Skeletal muscle satellite cell (primary cell): ENCODE data around the gene COL13A1.

ENCODE experiments used
- H3K27me3 ChIP-seq: 2 replicates; pipeline ENCODE4 v1.7.0; 2013; ENCODE audit warnings: low read length; ENCODE audit not compliant: control insufficient read depth, insufficient read depth
- H3K36me3 ChIP-seq: 2 replicates; pipeline ENCODE4 v1.7.0; 2013; ENCODE audit warnings: mild to moderate bottlenecking, control low read depth, low read length; ENCODE audit not compliant: insufficient read depth
- H3K4me1 ChIP-seq: 2 replicates; pipeline ENCODE4 v1.7.0; 2013; ENCODE audit warnings: low read length; ENCODE audit not compliant: control insufficient read depth, insufficient read depth
- H3K4me2 ChIP-seq: 2 replicates; pipeline ENCODE4 v1.7.0; 2013; ENCODE audit warnings: mild to moderate bottlenecking, low read length
- H3K4me3 ChIP-seq: 2 replicates; pipeline ENCODE4 v1.7.0; 2013; ENCODE audit warnings: low read length
- H3K9ac ChIP-seq: 2 replicates; pipeline ENCODE4 v1.7.0; 2013; ENCODE audit warnings: mild to moderate bottlenecking, low read depth, low read length, moderate library complexity
- H3K9me3 ChIP-seq: replicated peaks from 2 replicates; pipeline ENCODE4 v1.7.0; 2013; ENCODE audit warnings: mild to moderate bottlenecking, control low read depth, low read length

Gene COL13A1

GRCh38 chr10:69919250-69919649, 117.5 kb downstream of the COL13A1 start:
- H3K4me3 ChIP-seq: no peak overlapping the region
- H3K9me3 ChIP-seq: no peaks in the 10 kb centered on the region
- no peak overlapping the region for H3K4me2 ChIP-seq
- no peak overlapping the region for H3K9ac ChIP-seq
- peaks cover 5% of the 10 kb centered on the region for H3K27me3 ChIP-seq
- H3K36me3 ChIP-seq: no peaks in the 10 kb centered on the region
- no peaks in the 10 kb centered on the region for H3K4me1 ChIP-seq

GRCh38 chr10:69925111-69925510, 123.4 kb downstream of the COL13A1 start:
- Histone ChIP-seq H3K4me2 (no peak overlapping the region), H3K27me3 (no peaks in the 10 kb centered on the region), H3K9me3 (no peaks in the 10 kb centered on the region), H3K4me3 (no peak overlapping the region), H3K4me1 (no peaks in the 10 kb centered on the region), H3K36me3 (no peaks in the 10 kb centered on the region), H3K9ac (no peak overlapping the region)

GRCh38 chr10:69928339-69928738, 126.6 kb downstream of the COL13A1 start:
- H3K4me2 ChIP-seq: no peak overlapping the region
- no peak overlapping the region for H3K4me3 ChIP-seq
- no peaks in the 10 kb centered on the region for H3K27me3 ChIP-seq
- H3K4me1 ChIP-seq: no peaks in the 10 kb centered on the region
- H3K36me3 ChIP-seq: no peaks in the 10 kb centered on the region
- no peak overlapping the region for H3K9ac ChIP-seq
- H3K9me3 ChIP-seq: no peaks in the 10 kb centered on the region

DNA sequence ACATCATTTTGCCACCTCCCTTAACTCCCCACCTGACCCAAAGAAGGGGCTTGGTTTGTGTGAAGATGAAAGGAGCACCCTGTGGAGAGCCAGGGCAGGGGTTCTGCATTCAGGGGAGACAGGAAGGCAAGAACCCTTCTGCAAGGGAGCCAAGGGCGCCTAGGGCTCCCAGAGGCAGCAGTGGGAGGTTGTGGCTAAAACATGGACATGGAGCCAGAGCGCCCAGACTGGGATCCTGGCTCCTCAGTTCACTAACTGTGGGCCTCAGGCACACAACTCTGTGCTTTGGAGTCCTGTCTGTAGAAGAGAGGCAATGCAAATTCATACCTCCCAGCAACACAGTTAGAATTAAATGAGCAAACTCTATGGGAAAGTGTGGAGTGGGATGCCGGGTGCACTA, 127.9 kb downstream of the COL13A1 start:
- Histone ChIP-seq H3K4me2 (no peak overlapping the region), H3K27me3 (no peaks in the 10 kb centered on the region), H3K4me3 (no peak overlapping the region), H3K4me1 (no peaks in the 10 kb centered on the region), H3K36me3 (no peaks in the 10 kb centered on the region), H3K9me3 (no peaks in the 10 kb centered on the region), H3K9ac (no peak overlapping the region)

- H3K4me2 ChIP-seq: no peak overlapping the region
- no peaks in the 10 kb centered on the region for H3K36me3 ChIP-seq
- H3K27me3 ChIP-seq: no peaks in the 10 kb centered on the region
- H3K9ac ChIP-seq: no peak overlapping the region
- no peaks in the 10 kb centered on the region for H3K4me1 ChIP-seq
- no peaks in the 10 kb centered on the region for H3K9me3 ChIP-seq
- H3K4me3 ChIP-seq: no peak overlapping the region
Observed at GRCh38 chr10:69934768-69935167, 133.1 kb downstream of the COL13A1 start.

GRCh38 chr10:69936091-69936490, 134.4 kb downstream of the COL13A1 start:
- H3K4me2 ChIP-seq: no peak overlapping the region
- no peak overlapping the region for H3K4me3 ChIP-seq
- no peaks in the 10 kb centered on the region for H3K27me3 ChIP-seq
- no peaks in the 10 kb centered on the region for H3K36me3 ChIP-seq
- no peak overlapping the region for H3K9ac ChIP-seq
- H3K9me3 ChIP-seq: no peaks in the 10 kb centered on the region
- no peaks in the 10 kb centered on the region for H3K4me1 ChIP-seq

- no peaks in the 10 kb centered on the region for H3K9me3 ChIP-seq
- H3K4me1 ChIP-seq: no peaks in the 10 kb centered on the region
- H3K4me2 ChIP-seq: no peak overlapping the region
- no peak overlapping the region for H3K4me3 ChIP-seq
- no peak overlapping the region for H3K9ac ChIP-seq
- H3K27me3 ChIP-seq: no peaks in the 10 kb centered on the region
- no peaks in the 10 kb centered on the region for H3K36me3 ChIP-seq
Observed at GRCh38 chr10:69938541-69938991, 136.9 kb downstream of the COL13A1 start.

DNA sequence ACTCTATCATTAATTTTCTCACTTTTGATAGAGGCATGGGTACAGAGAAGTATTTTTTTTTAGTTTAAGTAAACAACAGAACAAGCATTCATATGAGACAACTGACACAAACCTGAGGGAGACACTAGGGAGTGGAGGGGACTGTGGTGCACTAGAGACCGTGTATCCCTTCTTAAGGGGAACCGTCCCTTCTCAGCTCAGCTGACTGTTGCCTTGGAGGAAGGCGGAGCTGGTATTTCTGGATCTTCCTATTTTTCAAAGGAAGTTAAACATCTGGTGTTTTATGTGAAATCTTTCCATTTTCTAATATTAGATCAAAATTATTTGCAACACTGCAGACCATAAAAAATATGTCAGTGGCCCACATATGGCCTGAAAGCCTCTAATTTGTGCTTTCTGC, 137.4 kb downstream of the COL13A1 start:
- H3K9me3 ChIP-seq: no peaks in the 10 kb centered on the region
- no peak overlapping the region for H3K4me2 ChIP-seq
- H3K4me3 ChIP-seq: no peak overlapping the region
- no peak overlapping the region for H3K9ac ChIP-seq
- H3K4me1 ChIP-seq: no peaks in the 10 kb centered on the region
- no peaks in the 10 kb centered on the region for H3K36me3 ChIP-seq
- no peaks in the 10 kb centered on the region for H3K27me3 ChIP-seq

GRCh38 chr10:69939481-69939880, 137.8 kb downstream of the COL13A1 start:
- no peaks in the 10 kb centered on the region for H3K36me3 ChIP-seq
- H3K9me3 ChIP-seq: no peaks in the 10 kb centered on the region
- H3K4me2 ChIP-seq: no peak overlapping the region
- no peaks in the 10 kb centered on the region for H3K27me3 ChIP-seq
- no peak overlapping the region for H3K9ac ChIP-seq
- no peak overlapping the region for H3K4me3 ChIP-seq
- H3K4me1 ChIP-seq: no peaks in the 10 kb centered on the region

GRCh38 chr10:69941730-69942129, 140.0 kb downstream of the COL13A1 start:
- no peak overlapping the region for H3K4me2 ChIP-seq
- no peaks in the 10 kb centered on the region for H3K36me3 ChIP-seq
- H3K4me1 ChIP-seq: no peaks in the 10 kb centered on the region
- H3K4me3 ChIP-seq: no peak overlapping the region
- H3K9ac ChIP-seq: no peak overlapping the region
- no peaks in the 10 kb centered on the region for H3K9me3 ChIP-seq
- H3K27me3 ChIP-seq: no peaks in the 10 kb centered on the region

GRCh38 chr10:69943292-69943820, 141.7 kb downstream of the COL13A1 start:
- Histone ChIP-seq H3K4me2 (no peak overlapping the region), H3K4me1 (no peaks in the 10 kb centered on the region), H3K4me3 (no peak overlapping the region), H3K9ac (no peak overlapping the region), H3K9me3 (no peaks in the 10 kb centered on the region), H3K27me3 (no peaks in the 10 kb centered on the region), H3K36me3 (no peaks in the 10 kb centered on the region)

DNA sequence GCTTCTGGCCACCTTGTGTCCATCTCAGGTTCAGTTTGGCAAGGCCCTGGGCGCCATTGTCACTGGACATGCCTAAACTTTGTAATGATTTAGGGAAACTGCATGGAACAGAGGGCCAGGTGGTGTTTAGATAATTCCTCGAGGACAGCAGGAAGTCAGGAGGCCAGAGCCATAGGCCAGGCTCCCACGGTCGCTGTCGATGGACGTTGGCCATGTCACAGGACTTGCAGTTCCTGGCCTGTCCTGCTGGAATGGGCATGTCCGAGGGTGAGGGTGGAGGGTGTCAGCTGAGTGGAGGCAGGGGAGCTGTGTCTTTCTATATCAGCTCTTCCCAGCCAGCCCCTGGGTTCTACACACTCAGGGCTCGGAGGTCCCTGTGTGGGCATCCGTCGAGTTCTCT, 143.1 kb downstream of the COL13A1 start:
- no peak overlapping the region for H3K4me3 ChIP-seq
- H3K4me2 ChIP-seq: no peak overlapping the region
- no peaks in the 10 kb centered on the region for H3K4me1 ChIP-seq
- H3K9ac ChIP-seq: no peak overlapping the region
- H3K36me3 ChIP-seq: no peaks in the 10 kb centered on the region
- no peaks in the 10 kb centered on the region for H3K9me3 ChIP-seq
- no peaks in the 10 kb centered on the region for H3K27me3 ChIP-seq
